CD14-positive monocyte (primary cell): ENCODE data around the gene CACNA1C. TPM values are rescaled to one million over a fixed set of nuclear protein-coding genes. Genes with fewer than 3 reads are reported as not detected.
A peak's percentile ranks its signal among the peaks of the same experiment; 100 is the strongest.

Source experiments
- DNase-seq, 3 donors: peaks; one replicate each; pipeline ENCODE4 v3.0.0-alpha.2; 2011 to 2022
- H2AFZ ChIP-seq: 2 replicates; pipeline ENCODE4 v1.6.0; 2012; ENCODE audit warnings: mild to moderate bottlenecking, low read depth, low read length, inconsistent platforms; ENCODE audit not compliant: insufficient read depth, poor library complexity, severe bottlenecking
- H3K27ac ChIP-seq, 2 donors: 1 replicate in 1 of 2; 2 replicates in 1 of 2; pipeline ENCODE4 v1.5.1; 2012 to 2013; ENCODE audit warnings: low read length in 2 of 2, control low read depth in 1 of 2, inconsistent platforms in 1 of 2, low read depth in 1 of 2, mild to moderate bottlenecking in 1 of 2
- H3K27me3 ChIP-seq, 2 donors: one replicate each; pipeline versions ENCODE4 v1.6.0 to v1.6.1; 2011 to 2013; ENCODE audit warnings: low read length in 2 of 2; ENCODE audit not compliant: control insufficient read depth in 2 of 2, insufficient read depth in 2 of 2
- H3K36me3 ChIP-seq, 2 donors: replicated peaks in 1 of 2; 1 replicate in 1 of 2; 2 replicates in 1 of 2; pipeline versions ENCODE4 v1.5.1 to v1.6.1; 2012 to 2013; ENCODE audit warnings: low read length in 2 of 2, control low read depth in 1 of 2, inconsistent platforms in 1 of 2, mild to moderate bottlenecking in 1 of 2; ENCODE audit not compliant: insufficient read depth in 2 of 2, control insufficient read depth in 1 of 2
- H3K4me1 ChIP-seq, 2 donors: 1 replicate in 1 of 2; 2 replicates in 1 of 2; pipeline versions ENCODE4 v1.5.1 to v1.6.1; 2012 to 2013; ENCODE audit warnings: low read length in 2 of 2, control low read depth in 1 of 2, inconsistent platforms in 1 of 2, mild to moderate bottlenecking in 1 of 2, moderate library complexity in 1 of 2; ENCODE audit not compliant: insufficient read depth in 2 of 2, control insufficient read depth in 1 of 2
- H3K4me2 ChIP-seq: replicated peaks from 2 replicates; pipeline ENCODE3; 2012; ENCODE audit warnings: low read length, moderate library complexity, mild to moderate bottlenecking; ENCODE audit not compliant: poor library complexity, severe bottlenecking; ENCODE audit errors: extremely low read depth
- H3K4me3 ChIP-seq, 3 experiments: fragments of 200-600 bp in 1 of 3; sonication (generic) in 1 of 3; replicated peaks in 1 of 3; 1 replicate in 2 of 3; 2 replicates in 1 of 3; pipeline ENCODE4 v1.5.1; 2011 to 2013; ENCODE audit warnings: low read length in 3 of 3, mild to moderate bottlenecking in 3 of 3, control low read depth in 2 of 3, low read depth in 2 of 3, inconsistent platforms in 1 of 3, moderate library complexity in 1 of 3
- H3K79me2 ChIP-seq: 2 replicates; pipeline ENCODE4 v1.6.0; 2012; ENCODE audit warnings: mild to moderate bottlenecking, control low read depth, inconsistent platforms, low read length, moderate library complexity; ENCODE audit not compliant: insufficient read depth
- H3K9ac ChIP-seq: 2 replicates; pipeline ENCODE4 v1.6.0; 2017; ENCODE audit warnings: low read length, mild to moderate bottlenecking; ENCODE audit not compliant: insufficient read depth, poor library complexity, severe bottlenecking
- H3K9me3 ChIP-seq, 2 donors: replicated peaks in 1 of 2; 1 replicate in 1 of 2; 2 replicates in 1 of 2; pipeline versions ENCODE4 v1.5.1 to v1.6.1; 2012 to 2013; ENCODE audit warnings: low read length in 2 of 2, control low read depth in 1 of 2; ENCODE audit not compliant: control insufficient read depth in 1 of 2, insufficient read depth in 1 of 2
- H4K20me1 ChIP-seq: 2 replicates; pipeline ENCODE4 v1.6.0; 2012; ENCODE audit warnings: mild to moderate bottlenecking, low read length, control low read depth, moderate library complexity; ENCODE audit not compliant: insufficient read depth
- H3K27ac Mint-ChIP-seq, 7 donors: one replicate each; pipeline ENCODE4 v1.8.0; 2020; ENCODE audit warnings: mild to moderate bottlenecking in 7 of 7, mixed read lengths in 7 of 7, moderate library complexity in 6 of 7, inconsistent platforms in 2 of 7
- H3K27me3 Mint-ChIP-seq, 3 donors: one replicate each; pipeline ENCODE4 v1.8.0; 2021 to 2022; ENCODE audit warnings: low read depth in 3 of 3, mild to moderate bottlenecking in 3 of 3, mixed read lengths in 3 of 3, moderate library complexity in 3 of 3, inconsistent platforms in 1 of 3
- H3K36me3 Mint-ChIP-seq, 2 donors: one replicate each; pipeline ENCODE4 v1.8.0; 2020; ENCODE audit warnings: mixed read lengths in 2 of 2, inconsistent platforms in 1 of 2, mild to moderate bottlenecking in 1 of 2
- H3K4me1 Mint-ChIP-seq: one replicate; pipeline ENCODE4 v1.8.0; 2020; ENCODE audit warnings: mild to moderate bottlenecking, mixed read lengths
- H3K4me3 Mint-ChIP-seq, 2 donors: one replicate each; pipeline ENCODE4 v1.8.0; 2020; ENCODE audit warnings: mild to moderate bottlenecking in 2 of 2, mixed read lengths in 2 of 2, moderate library complexity in 1 of 2
- H3K9me3 Mint-ChIP-seq, 7 donors: one replicate each; pipeline ENCODE4 v1.8.0; 2020 to 2022; ENCODE audit warnings: mixed read lengths in 7 of 7, mild to moderate bottlenecking in 6 of 7, moderate library complexity in 6 of 7, inconsistent platforms in 2 of 7
- CTCF ChIP-seq: fragments of 200-600 bp; IDR thresholded peaks from one replicate; pipeline ENCODE4 v1.8.0; 2022; ENCODE audit warnings: antibody characterized with exemption, mild to moderate bottlenecking
- WGBS: methylation state at CpG from one replicate; pipeline ENCODE4 v1.1.5; 2013; ENCODE audit warnings: missing lambda C conversion rate; ENCODE audit not compliant: insufficient coverage; 5-methylcytosine and 5-hydroxymethylcytosine counted together
- intact Hi-C, 2 donors: fragments of 100-400 bp; cut with micrococcal nuclease; formaldehyde crosslinking; loops; one replicate each; pipeline versions ENCODE4 v1.15.0 to v1.15.1; 2023
- polyA plus RNA-seq, 3 donors: library from polyadenylated mRNA; depleted of rRNA in 1 of 3; unstranded in 2 of 3; stranded (reverse) in 1 of 3; fragments of 300-500 nt in 2 of 3; fragments of >200 nt in 1 of 3; fragmentation: Illumina TruSeq in 2 of 3; gene quantifications; 1 replicate in 2 of 3; 2 replicates in 1 of 3; pipeline ENCODE4 v1.2.3, GENCODE V29; 2012 to 2021

CACNA1C gene
- polyA plus RNA-seq, 3 donors, result not detected

- peaks cover 0 to 2% (median 0%) of the 10 kb centered on the region in 3 donors for H3K27me3 Mint-ChIP-seq
- peaks cover 0 to 5% of the 10 kb centered on the region in 2 donors for H3K36me3 Mint-ChIP-seq
- WGBS, result no CpG with 5 or more reads among the region's 5 CpGs
- H3K27ac Mint-ChIP-seq, result peak overlapping the region; percentile 80 to 93 (median 88)
- intact Hi-C loops, result no loop called here
- Histone ChIP-seq H2AFZ (no peak overlapping the region), H3K9ac (no peak overlapping the region), H3K9me3 (no peaks in the 10 kb centered on the region), H3K4me1 (peaks cover 96 to 99% of the 10 kb centered on the region in 2 donors), H4K20me1 (no peaks in the 10 kb centered on the region), H3K27ac (peak overlapping the region; percentile 14 to 97), H3K79me2 (no peaks in the 10 kb centered on the region), H3K27me3 (no peaks in the 10 kb centered on the region), H3K36me3 (no peaks in the 10 kb centered on the region), H3K4me3 (no peak overlapping the region), H3K4me2 (no peak overlapping the region)
- H3K4me1 Mint-ChIP-seq, result peaks cover 92% of the 10 kb centered on the region
- H3K9me3 Mint-ChIP-seq, result peaks cover 0 to 2% (median 0%) of the 10 kb centered on the region in 7 donors
- TF ChIP-seq CTCF, result no peak
- no peak overlapping the region for H3K4me3 Mint-ChIP-seq
- DNase-seq, result peak; percentile 63 to 86 (median 78)
Observed at GRCh38 chr12:2338991-2339431, 286.2 kb downstream of the CACNA1C start.

- H3K36me3 Mint-ChIP-seq, result peaks cover 0 to 5% of the 10 kb centered on the region in 2 donors
- Histone ChIP-seq H2AFZ (peak overlapping the region; percentile 34), H3K9me3 (no peaks in the 10 kb centered on the region), H4K20me1 (no peaks in the 10 kb centered on the region), H3K36me3 (no peaks in the 10 kb centered on the region), H3K79me2 (no peaks in the 10 kb centered on the region), H3K4me2 (peak overlapping the region; percentile 22), H3K27ac (peak overlapping the region; percentile 66 to 90), H3K27me3 (no peaks in the 10 kb centered on the region), H3K9ac (no peak overlapping the region), H3K4me1 (peaks cover 94 to 99% of the 10 kb centered on the region in 2 donors), H3K4me3 (peak overlapping the region in 1 of 3 experiments; percentile 11)
- WGBS, result 77% methylated on average over 13 of the region's 15 CpGs
- no peaks in the 10 kb centered on the region for H3K9me3 Mint-ChIP-seq
- intact Hi-C loops, result loop anchor here in 1 of 2 donors (10.0 kb wide), 1 partner anchor 526 kb away; no protein-coding TSS in a partner anchor
- H3K27me3 Mint-ChIP-seq, result peaks cover 0 to 2% (median 0%) of the 10 kb centered on the region in 3 donors
- peaks cover 93% of the 10 kb centered on the region for H3K4me1 Mint-ChIP-seq
- TF ChIP-seq CTCF, result no peak
- H3K27ac Mint-ChIP-seq, result peak overlapping the region; percentile 92 to 98 (median 95)
- peak overlapping the region in 1 of 2 donors; percentile 35 for H3K4me3 Mint-ChIP-seq
- DNase-seq, result no peak
Observed at GRCh38 chr12:2341051-2341751, 288.4 kb downstream of the CACNA1C start.
